H9 (cell line): ENCODE results near the gene TEX38. TPM values are rescaled to one million over a fixed set of nuclear protein-coding genes. Genes with fewer than 3 reads are reported as not detected.

Experiments
- DNase-seq: peaks from one replicate; pipeline ENCODE4 v3.0.0-alpha.2; 2017
- H2AFZ ChIP-seq: one replicate; pipeline ENCODE4 v1.6.1; 2013; ENCODE audit warnings: mild to moderate bottlenecking, low read length, control low read depth, moderate library complexity
- H2AK5ac ChIP-seq: 2 replicates; pipeline ENCODE4 v1.6.1; 2013; ENCODE audit warnings: low read length, control low read depth, mixed read lengths; ENCODE audit not compliant: insufficient read length
- H2BK120ac ChIP-seq: one replicate; pipeline ENCODE4 v1.6.1; 2013; ENCODE audit warnings: low read depth, mild to moderate bottlenecking, low read length, control low read depth, inconsistent platforms; ENCODE audit not compliant: poor library complexity, severe bottlenecking
- H2BK12ac ChIP-seq: 2 replicates; pipeline ENCODE4 v1.6.1; 2013; ENCODE audit warnings: low read length, control low read depth, mixed read lengths, low read depth; ENCODE audit not compliant: insufficient read length
- H2BK15ac ChIP-seq: 2 replicates; pipeline ENCODE4 v1.6.1; 2013; ENCODE audit warnings: low read depth, low read length, control low read depth
- H2BK20ac ChIP-seq: one replicate; pipeline ENCODE4 v1.6.1; 2013; ENCODE audit warnings: low read depth, mild to moderate bottlenecking, low read length, control low read depth, inconsistent platforms; ENCODE audit not compliant: poor library complexity, severe bottlenecking
- H2BK5ac ChIP-seq: 2 replicates; pipeline ENCODE4 v1.6.1; 2013; ENCODE audit warnings: low read length, control low read depth, mixed read lengths; ENCODE audit not compliant: insufficient read length
- H3K14ac ChIP-seq: 2 replicates; pipeline ENCODE4 v1.6.1; 2013; ENCODE audit warnings: low read length, control low read depth; ENCODE audit not compliant: insufficient read depth
- H3K18ac ChIP-seq: 2 replicates; pipeline ENCODE4 v1.6.1; 2013; ENCODE audit warnings: low read depth, mild to moderate bottlenecking, mixed read lengths, low read length, control low read depth; ENCODE audit not compliant: insufficient read length
- H3K23ac ChIP-seq: 2 replicates; pipeline ENCODE4 v1.6.1; 2013; ENCODE audit warnings: low read length, control low read depth, mixed read lengths, low read depth; ENCODE audit not compliant: insufficient read length
- H3K23me2 ChIP-seq: 2 replicates; pipeline ENCODE4 v1.6.1; 2013; ENCODE audit warnings: low read depth, mild to moderate bottlenecking, mixed read lengths, low read length, control low read depth; ENCODE audit not compliant: insufficient read length, poor library complexity, severe bottlenecking
- H3K27ac ChIP-seq: 2 replicates; pipeline ENCODE4 v1.5.1; 2013; ENCODE audit warnings: low read length, control low read depth, mixed read lengths, low read depth; ENCODE audit not compliant: insufficient read length
- H3K27me3 ChIP-seq: 2 replicates; pipeline ENCODE4 v1.6.1; 2013; ENCODE audit warnings: low read length, control low read depth, inconsistent platforms; ENCODE audit not compliant: insufficient read depth
- H3K4ac ChIP-seq: 2 replicates; pipeline ENCODE4 v1.6.1; 2013; ENCODE audit warnings: low read depth, mild to moderate bottlenecking, control low read depth, inconsistent platforms, low read length, moderate library complexity
- H3K4me1 ChIP-seq: 2 replicates; pipeline ENCODE4 v1.6.1; 2013; ENCODE audit warnings: low read length, control low read depth, inconsistent platforms; ENCODE audit not compliant: insufficient read depth
- H3K4me2 ChIP-seq: 2 replicates; pipeline ENCODE4 v1.6.1; 2013; ENCODE audit warnings: low read length, control low read depth, mixed read lengths; ENCODE audit not compliant: insufficient read length, insufficient read depth
- H3K56ac ChIP-seq: 2 replicates; pipeline ENCODE4 v1.6.1; 2013; ENCODE audit warnings: low read depth, mild to moderate bottlenecking, mixed read lengths, low read length, control low read depth; ENCODE audit not compliant: insufficient read length
- H3K79me1 ChIP-seq: 2 replicates; pipeline ENCODE4 v1.6.1; 2013; ENCODE audit warnings: low read depth, mild to moderate bottlenecking, moderate library complexity, low read length, control low read depth, inconsistent platforms; ENCODE audit not compliant: insufficient read depth, poor library complexity, severe bottlenecking
- H3K79me2 ChIP-seq: 2 replicates; pipeline ENCODE4 v1.6.1; 2013; ENCODE audit warnings: low read length, control low read depth, inconsistent platforms; ENCODE audit not compliant: insufficient read depth
- H3K9ac ChIP-seq: 2 replicates; pipeline ENCODE4 v1.6.1; 2013; ENCODE audit warnings: low read length, control low read depth, mixed read lengths; ENCODE audit not compliant: insufficient read length; ENCODE audit errors: extremely low read depth
- H3K9me3 ChIP-seq: one replicate; pipeline ENCODE4 v1.6.1; 2013; ENCODE audit warnings: low read depth, low read length, inconsistent platforms; ENCODE audit not compliant: control insufficient read depth
- H3T11ph ChIP-seq: one replicate; pipeline ENCODE4 v1.6.1; 2013; ENCODE audit warnings: mild to moderate bottlenecking, low read length, control low read depth, inconsistent platforms
- H4K20me1 ChIP-seq: one replicate; pipeline ENCODE4 v1.6.1; 2013; ENCODE audit not compliant: control insufficient read depth, insufficient read length, insufficient read depth
- H4K5ac ChIP-seq: 2 replicates; pipeline ENCODE4 v1.6.1; 2013; ENCODE audit warnings: low read depth, mild to moderate bottlenecking, mixed read lengths, low read length, control low read depth; ENCODE audit not compliant: insufficient read length
- H4K8ac ChIP-seq: replicated peaks from 2 replicates; pipeline ENCODE4 v1.6.1; 2013; ENCODE audit warnings: low read length, control low read depth, mixed read lengths, low read depth; ENCODE audit not compliant: insufficient read length
- H4K91ac ChIP-seq: 2 replicates; pipeline ENCODE4 v1.6.1; 2013; ENCODE audit warnings: low read depth, mild to moderate bottlenecking, moderate library complexity, mixed read lengths, low read length, control low read depth; ENCODE audit not compliant: insufficient read length
- H3K27ac Mint-ChIP-seq, 3 experiments: 2 replicates in 2 of 3; 3 replicates in 1 of 3; pipeline ENCODE4 v1.8.0; 2020 to 2021; ENCODE audit warnings: mixed read lengths in 3 of 3, mild to moderate bottlenecking in 1 of 3, moderate library complexity in 1 of 3
- H3K27me3 Mint-ChIP-seq: 2 replicates; pipeline ENCODE4 v1.8.0; 2021; ENCODE audit warnings: low read depth, mild to moderate bottlenecking, moderate library complexity, mixed read lengths
- H3K36me3 Mint-ChIP-seq, 3 experiments: 2 replicates in 2 of 3; 3 replicates in 1 of 3; pipeline ENCODE4 v1.8.0; 2020 to 2021; ENCODE audit warnings: low read depth in 3 of 3, mixed read lengths in 3 of 3; ENCODE audit not compliant: insufficient read depth in 1 of 3
- H3K4me1 Mint-ChIP-seq, 2 experiments: 2 replicates each; pipeline ENCODE4 v1.8.0; 2020; ENCODE audit warnings: mixed read lengths in 2 of 2
- H3K4me3 Mint-ChIP-seq, 2 experiments: 2 replicates in 1 of 2; 3 replicates in 1 of 2; pipeline ENCODE4 v1.8.0; 2020 to 2021; ENCODE audit warnings: mild to moderate bottlenecking in 2 of 2, mixed read lengths in 2 of 2, moderate library complexity in 1 of 2
- H3K9me3 Mint-ChIP-seq, 2 experiments: 2 replicates in 1 of 2; 3 replicates in 1 of 2; pipeline ENCODE4 v1.8.0; 2020; ENCODE audit warnings: mild to moderate bottlenecking in 2 of 2, mixed read lengths in 2 of 2, moderate library complexity in 1 of 2
- WGBS: extraction: QIAGEN DNeasy Blood & Tissue Kit; methylation state at CpG from one replicate; pipeline ENCODE4 v1.1.7; 2013; ENCODE audit warnings: missing lambda C conversion rate, low lambda C conversion rate, mixed read lengths; ENCODE audit not compliant: insufficient read length; ENCODE audit errors: extremely low coverage; 5-methylcytosine and 5-hydroxymethylcytosine counted together
- total RNA-seq: library from RNA; stranded (reverse); gene quantifications from 2 replicates; pipeline ENCODE4 v1.2.1, GENCODE V29; 2021
- TF ChIP-seq, protein P1 (sequence below): fragments of 200-600 bp; sonication (generic); conservative IDR thresholded peaks from 3 replicates; pipeline ENCODE4 v1.8.0; 2021; ENCODE audit warnings: antibody characterized with exemption, mild to moderate bottlenecking

TEX38 gene
- total RNA-seq, 1 experiment from 2014 or later, result not detected

DNA sequence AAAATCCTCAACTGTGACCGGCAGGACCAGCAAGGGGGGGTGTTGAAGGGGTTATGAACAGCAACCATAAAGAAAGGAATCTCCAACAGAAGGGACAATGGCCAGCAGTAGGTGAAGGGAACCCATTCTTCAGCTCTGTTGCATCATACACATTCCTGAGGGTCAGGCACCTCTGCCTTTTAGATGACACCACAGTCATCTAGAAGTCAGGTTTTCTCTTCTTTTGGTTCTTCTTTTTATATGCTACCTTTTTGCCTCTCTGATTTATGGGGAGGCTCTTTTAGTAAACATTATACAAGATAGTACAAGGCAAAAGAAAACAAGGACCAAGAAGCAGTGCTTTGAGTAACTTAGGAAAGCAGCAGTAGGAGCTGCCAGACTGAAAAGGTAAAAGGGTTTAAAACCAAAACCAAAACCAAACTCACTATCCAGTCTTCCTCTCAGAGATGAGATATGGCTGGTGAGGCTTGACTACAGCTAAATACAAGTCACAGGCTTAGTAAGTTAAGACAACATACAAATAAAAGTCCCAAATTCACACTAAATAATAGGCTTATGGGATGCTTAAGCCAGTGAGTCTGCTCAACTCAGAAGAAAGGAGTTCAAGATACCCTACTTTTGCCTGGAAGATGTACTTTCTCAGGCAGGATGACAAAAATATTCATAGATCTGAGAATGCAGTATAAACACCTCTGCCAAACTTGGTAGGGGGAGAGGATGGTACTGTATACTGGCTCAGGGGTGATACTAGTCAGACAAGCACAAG lies 4.1 kb downstream of the TEX38 start:
- Histone ChIP-seq H3K79me1 (no peaks in the 10 kb centered on the region), H2BK5ac (no peak overlapping the region), H3K56ac (no peak overlapping the region), H3T11ph (no peak overlapping the region), H2AFZ (no peak overlapping the region), H3K4me2 (no peak overlapping the region), H4K20me1 (no peaks in the 10 kb centered on the region), H3K9ac (no peak overlapping the region), H3K27ac (no peak overlapping the region), H3K9me3 (no peaks in the 10 kb centered on the region), H3K4me1 (peaks cover 4% of the 10 kb centered on the region; the same call in 1 of the 2 replicates), H2BK15ac (no peak overlapping the region), H4K8ac (no peak overlapping the region), H3K4ac (no peak overlapping the region), H3K18ac (no peak overlapping the region), H4K5ac (no peak overlapping the region), H2BK20ac (no peak overlapping the region), H3K27me3 (no peaks in the 10 kb centered on the region), H3K23me2 (no peaks in the 10 kb centered on the region), H3K79me2 (no peaks in the 10 kb centered on the region), H2BK12ac (no peak overlapping the region), H2AK5ac (no peak overlapping the region), H3K14ac (no peak overlapping the region), H4K91ac (no peak overlapping the region), H3K23ac (no peak overlapping the region), H2BK120ac (no peak overlapping the region)
- no peak for DNase-seq
- peaks cover 38 to 43% of the 10 kb centered on the region in 2 experiments for H3K4me1 Mint-ChIP-seq
- peak overlapping the region; percentile 85 to 91 (median 90) for H3K27ac Mint-ChIP-seq
- TF ChIP-seq, protein P1, sequence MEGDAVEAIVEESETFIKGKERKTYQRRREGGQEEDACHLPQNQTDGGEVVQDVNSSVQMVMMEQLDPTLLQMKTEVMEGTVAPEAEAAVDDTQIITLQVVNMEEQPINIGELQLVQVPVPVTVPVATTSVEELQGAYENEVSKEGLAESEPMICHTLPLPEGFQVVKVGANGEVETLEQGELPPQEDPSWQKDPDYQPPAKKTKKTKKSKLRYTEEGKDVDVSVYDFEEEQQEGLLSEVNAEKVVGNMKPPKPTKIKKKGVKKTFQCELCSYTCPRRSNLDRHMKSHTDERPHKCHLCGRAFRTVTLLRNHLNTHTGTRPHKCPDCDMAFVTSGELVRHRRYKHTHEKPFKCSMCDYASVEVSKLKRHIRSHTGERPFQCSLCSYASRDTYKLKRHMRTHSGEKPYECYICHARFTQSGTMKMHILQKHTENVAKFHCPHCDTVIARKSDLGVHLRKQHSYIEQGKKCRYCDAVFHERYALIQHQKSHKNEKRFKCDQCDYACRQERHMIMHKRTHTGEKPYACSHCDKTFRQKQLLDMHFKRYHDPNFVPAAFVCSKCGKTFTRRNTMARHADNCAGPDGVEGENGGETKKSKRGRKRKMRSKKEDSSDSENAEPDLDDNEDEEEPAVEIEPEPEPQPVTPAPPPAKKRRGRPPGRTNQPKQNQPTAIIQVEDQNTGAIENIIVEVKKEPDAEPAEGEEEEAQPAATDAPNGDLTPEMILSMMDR, result no peak
- H3K36me3 Mint-ChIP-seq, result peaks cover 11 to 48% (median 30%) of the 10 kb centered on the region in 3 experiments; a peak in 6 of 7 replicates
- no peaks in the 10 kb centered on the region for H3K9me3 Mint-ChIP-seq
- H3K4me3 Mint-ChIP-seq, result no peak overlapping the region
- WGBS, result no CpG with 5 or more reads among the region's 1 CpG
- H3K27me3 Mint-ChIP-seq, result no peaks in the 10 kb centered on the region
